IMR-90 (cell line): ENCODE results near the gene CD36. TPM values are rescaled to one million over a fixed set of nuclear protein-coding genes. Genes with fewer than 3 reads are reported as not detected.

Source experiments
- ATAC-seq: fragments of 200-7000 bp; cut with Tn5 transposase; 2 replicates; pipeline ENCODE4 v1.9.1; 2020; ENCODE audit warnings: low read depth, mild to moderate bottlenecking, moderate library complexity
- BruUV-seq: library from RNA; stranded (reverse); fragments of 400-500 nt; replicated peaks from 2 replicates; lab custom pipeline; 2021; lab: Mats Ljungman, UMichigan
- CTCF ChIA-PET: fragments of 300-600 bp; formaldehyde crosslinking; extraction: SDS; loops from one replicate; lab custom pipeline; 2021; ENCODE audit warnings: antibody characterized with exemption; lab: Yijun Ruan, JAX
- POLR2A ChIA-PET: fragments of 300-600 bp; sonication (Branson Sonifier 250); formaldehyde crosslinking; loops from one replicate; lab custom pipeline; 2022; ENCODE audit warnings: antibody characterized with exemption; ENCODE audit not compliant: unreplicated experiment; lab: Charles Lee
- DNase-seq: peaks from one replicate; pipeline ENCODE4 v3.0.0; 2013
- H2AFZ ChIP-seq: replicated peaks from 2 replicates; pipeline ENCODE3; 2013; ENCODE audit warnings: low read length, mild to moderate bottlenecking; ENCODE audit not compliant: poor library complexity
- H2AK5ac ChIP-seq: 2 replicates; pipeline ENCODE4 v1.6.1; 2013; ENCODE audit warnings: low read depth, low read length, inconsistent platforms
- H2AK9ac ChIP-seq: replicated peaks from 2 replicates; pipeline ENCODE3; 2013; ENCODE audit warnings: mild to moderate bottlenecking, low read depth, low read length, moderate library complexity; ENCODE audit not compliant: poor library complexity
- H2BK120ac ChIP-seq: 2 replicates; pipeline ENCODE4 v1.6.1; 2013; ENCODE audit warnings: low read depth, low read length, inconsistent platforms
- H2BK15ac ChIP-seq: 3 replicates; pipeline ENCODE4 v1.6.1; 2013; ENCODE audit warnings: low read depth, low read length, inconsistent platforms
- H2BK20ac ChIP-seq: 2 replicates; pipeline ENCODE4 v1.6.1; 2013; ENCODE audit warnings: low read depth, mild to moderate bottlenecking, inconsistent platforms, low read length, moderate library complexity
- H2BK5ac ChIP-seq: 2 replicates; pipeline ENCODE4 v1.6.1; 2013; ENCODE audit warnings: mild to moderate bottlenecking, low read depth, low read length, inconsistent platforms; ENCODE audit not compliant: poor library complexity, severe bottlenecking
- H3K14ac ChIP-seq: replicated peaks from 2 replicates; pipeline ENCODE4 v1.6.1; 2013; ENCODE audit warnings: low read depth, low read length, inconsistent platforms
- H3K18ac ChIP-seq: 2 replicates; pipeline ENCODE4 v1.6.1; 2013; ENCODE audit warnings: low read depth, low read length, control low read depth
- H3K23ac ChIP-seq: 2 replicates; pipeline ENCODE4 v1.6.1; 2013; ENCODE audit warnings: low read depth, low read length, inconsistent platforms
- H3K27ac ChIP-seq: 2 replicates; pipeline ENCODE4 v1.5.1; 2013; ENCODE audit warnings: mild to moderate bottlenecking, control low read depth, low read length; ENCODE audit not compliant: insufficient read depth
- H3K27me3 ChIP-seq: 2 replicates; pipeline ENCODE4 v1.6.1; 2013; ENCODE audit warnings: low read length; ENCODE audit not compliant: control insufficient read depth, insufficient read depth
- H3K36me3 ChIP-seq: 2 replicates; pipeline ENCODE4 v1.6.1; 2013; ENCODE audit warnings: low read length, mixed read lengths; ENCODE audit not compliant: control insufficient read depth, insufficient read depth
- H3K4ac ChIP-seq: 2 replicates; pipeline ENCODE4 v1.6.1; 2013; ENCODE audit warnings: low read depth, low read length, inconsistent platforms
- H3K4me1 ChIP-seq: 2 replicates; pipeline ENCODE4 v1.6.1; 2013; ENCODE audit warnings: low read length, mixed read lengths; ENCODE audit not compliant: control insufficient read depth, insufficient read depth
- H3K4me2 ChIP-seq: 2 replicates; pipeline ENCODE4 v1.6.1; 2013; ENCODE audit warnings: low read depth, mild to moderate bottlenecking, control low read depth, low read length, moderate library complexity
- H3K4me3 ChIP-seq: 2 replicates; pipeline ENCODE4 v1.5.1; 2013; ENCODE audit warnings: low read depth, mild to moderate bottlenecking, control low read depth, low read length, moderate library complexity; ENCODE audit not compliant: insufficient read depth
- H3K56ac ChIP-seq: 2 replicates; pipeline ENCODE4 v1.6.1; 2013; ENCODE audit warnings: low read length, inconsistent platforms; ENCODE audit not compliant: insufficient read depth; ENCODE audit errors: extremely low read depth
- H3K79me1 ChIP-seq, 2 experiments: 2 replicates each; pipeline ENCODE4 v1.6.1; 2013; ENCODE audit warnings: low read length in 2 of 2, inconsistent platforms in 1 of 2, low read depth in 1 of 2
- H3K9ac ChIP-seq: 2 replicates; pipeline ENCODE4 v1.6.1; 2013; ENCODE audit warnings: low read depth, low read length, control low read depth
- H3K9me1 ChIP-seq: 2 replicates; pipeline ENCODE4 v1.6.1; 2013; ENCODE audit warnings: low read length, inconsistent platforms; ENCODE audit not compliant: insufficient read depth
- H3K9me3 ChIP-seq: 2 replicates; pipeline ENCODE4 v1.6.1; 2013; ENCODE audit warnings: low read length; ENCODE audit not compliant: control insufficient read depth, insufficient read depth
- H4K20me1 ChIP-seq: 2 replicates; pipeline ENCODE4 v1.6.1; 2013; ENCODE audit warnings: low read length, inconsistent platforms; ENCODE audit not compliant: insufficient read depth
- H4K5ac ChIP-seq: 2 replicates; pipeline ENCODE4 v1.6.1; 2013; ENCODE audit warnings: mild to moderate bottlenecking, low read depth, low read length, control low read depth
- H4K8ac ChIP-seq, 2 experiments: 2 replicates each; pipeline ENCODE4 v1.6.1; 2013; ENCODE audit warnings: low read depth in 2 of 2, low read length in 2 of 2, control low read depth in 1 of 2, inconsistent platforms in 1 of 2
- H4K91ac ChIP-seq: 2 replicates; pipeline ENCODE4 v1.6.1; 2013; ENCODE audit warnings: low read depth, low read length, inconsistent platforms; ENCODE audit not compliant: insufficient read depth
- CEBPB ChIP-seq: IDR thresholded peaks from 2 replicates; pipeline ENCODE4 v1.6.1; 2012; ENCODE audit warnings: low read depth, low read length, improper control_type of control experiment
- CHD1 ChIP-seq: IDR thresholded peaks from 2 replicates; pipeline ENCODE4 v1.6.1; 2012; ENCODE audit warnings: low read depth, low read length, improper control_type of control experiment
- CTCF ChIP-seq: conservative IDR thresholded peaks from 2 replicates; pipeline ENCODE4 v1.5.1; 2012; ENCODE audit warnings: mild to moderate bottlenecking, low read depth, low read length, improper control_type of control experiment
- ELK1 ChIP-seq: fragments of 150-350 bp; IDR thresholded peaks from 2 replicates; pipeline ENCODE4 v1.6.1; 2016; ENCODE audit warnings: low read depth, mild to moderate bottlenecking, low read length, moderate library complexity, borderline replicate concordance
- NFE2L2 ChIP-seq: fragments of 150-350 bp; IDR thresholded peaks from 2 replicates; pipeline ENCODE4 v1.6.1; 2016; ENCODE audit warnings: low read depth, mild to moderate bottlenecking, low read length
- RCOR1 ChIP-seq: IDR thresholded peaks from 2 replicates; pipeline ENCODE4 v1.6.1; 2012; ENCODE audit warnings: mild to moderate bottlenecking, low read length, improper control_type of control experiment; ENCODE audit not compliant: insufficient replicate concordance
- WGBS, 2 experiments: methylation state at CpG; one replicate each; pipeline versions ENCODE4 v1.1.5 to v1.1.7; 2013; ENCODE audit warnings: missing lambda C conversion rate in 2 of 2; ENCODE audit not compliant: insufficient read length in 1 of 2; ENCODE audit errors: extremely low coverage in 2 of 2; 5-methylcytosine and 5-hydroxymethylcytosine counted together
- dilution Hi-C: fragments of 300-500 bp; cut with HindIII; formaldehyde crosslinking; loops from one replicate; pipeline ENCODE4 v1.14.3; 2018; ENCODE audit warnings: low sequenced_read_pairs; ENCODE audit not compliant: unreplicated experiment
- in situ Hi-C: fragments of 300-500 bp; cut with MboI; formaldehyde crosslinking; loops from 3 replicates; pipeline ENCODE4 v1.14.3; 2019; ENCODE audit warnings: low sequenced_read_pairs, inconsistent platforms, mixed read lengths
- intact Hi-C: fragments of 100-400 bp; cut with micrococcal nuclease; formaldehyde crosslinking; loops from 2 replicates; pipeline ENCODE4 v1.10.0; 2022
- polyA plus RNA-seq, 3 experiments: library from polyadenylated mRNA; depleted of rRNA; stranded (reverse); fragments of >200 nt; gene quantifications; 2 replicates each; pipeline ENCODE4 v1.2.3, GENCODE V29; 2012; ENCODE audit warnings: low replicate concordance in 1 of 3
- total RNA-seq: library from RNA; depleted of rRNA; stranded (reverse); fragments of >200 nt; gene quantifications from 2 replicates; pipeline ENCODE4 v1.2.3, GENCODE V29; 2012

Gene CD36
- total and polyA plus RNA-seq, 2 of the 4 experiments (the other 2 are of a cell fraction), result 0.19 to 0.54 TPM

- H4K5ac ChIP-seq, result no peak overlapping the region
- no peak overlapping the region for H3K9ac ChIP-seq
- no peak overlapping the region for H2AK9ac ChIP-seq
- H3K27me3 ChIP-seq, result no peaks in the 10 kb centered on the region
- H4K91ac ChIP-seq, result no peak overlapping the region
- H3K18ac ChIP-seq, result no peak overlapping the region
- H3K36me3 ChIP-seq, result no peaks in the 10 kb centered on the region
- H3K79me1 ChIP-seq, result no peaks in the 10 kb centered on the region
- H2BK20ac ChIP-seq, result no peak overlapping the region
- H3K4ac ChIP-seq, result no peak overlapping the region
- H4K8ac ChIP-seq, result no peak overlapping the region
- BruUV-seq, result no TSS peak
- no peak overlapping the region for H2BK120ac ChIP-seq
- no peak overlapping the region for H3K4me2 ChIP-seq
- no peak overlapping the region for H3K23ac ChIP-seq
- in situ Hi-C loops (no loop called here), dilution Hi-C loops (no loop called here), intact Hi-C loops (no loop called here)
- H3K9me1 ChIP-seq, result no peaks in the 10 kb centered on the region
- peaks cover 6% of the 10 kb centered on the region for H3K4me1 ChIP-seq
- H2AFZ ChIP-seq, result no peak overlapping the region
- POLR2A ChIA-PET, result no interaction called here
- WGBS, 2 experiments, result no CpG with 5 or more reads among the region's 4 CpGs
- no peak overlapping the region for H3K4me3 ChIP-seq
- DNase-seq (no peak), ATAC-seq (no peak)
- TF ChIP-seq RCOR1 (no peak), NFE2L2 (no peak), ELK1 (no peak), CTCF (no peak), CEBPB (no peak), CHD1 (no peak)
- H3K56ac ChIP-seq, result no peak overlapping the region
- no peak overlapping the region for H2AK5ac ChIP-seq
- CTCF ChIA-PET, result no interaction called here
- H3K9me3 ChIP-seq, result no peaks in the 10 kb centered on the region
- H4K20me1 ChIP-seq, result no peaks in the 10 kb centered on the region
- no peak overlapping the region for H3K14ac ChIP-seq
- no peak overlapping the region for H3K27ac ChIP-seq
- no peak overlapping the region for H2BK5ac ChIP-seq
- H2BK15ac ChIP-seq, result no peak overlapping the region
These were observed 41.4 kb upstream of the CD36 start for GRCh38 chr7:80596933-80597517.
